GM10847 (cell line): Measurements from ENCODE around the gene RNU1-3.
"Not testable (repeated sequence)": the region's sequence is repeated elsewhere in the genome, so short reads cannot be mapped to it uniquely, and the experiment has no call there.

Source experiments
- POLR2A ChIP-seq: IDR thresholded peaks from 2 replicates; pipeline ENCODE4 v1.6.1; 2011; ENCODE audit not compliant: insufficient read length; ENCODE audit errors: extremely low read depth

Gene RNU1-3

DNA sequence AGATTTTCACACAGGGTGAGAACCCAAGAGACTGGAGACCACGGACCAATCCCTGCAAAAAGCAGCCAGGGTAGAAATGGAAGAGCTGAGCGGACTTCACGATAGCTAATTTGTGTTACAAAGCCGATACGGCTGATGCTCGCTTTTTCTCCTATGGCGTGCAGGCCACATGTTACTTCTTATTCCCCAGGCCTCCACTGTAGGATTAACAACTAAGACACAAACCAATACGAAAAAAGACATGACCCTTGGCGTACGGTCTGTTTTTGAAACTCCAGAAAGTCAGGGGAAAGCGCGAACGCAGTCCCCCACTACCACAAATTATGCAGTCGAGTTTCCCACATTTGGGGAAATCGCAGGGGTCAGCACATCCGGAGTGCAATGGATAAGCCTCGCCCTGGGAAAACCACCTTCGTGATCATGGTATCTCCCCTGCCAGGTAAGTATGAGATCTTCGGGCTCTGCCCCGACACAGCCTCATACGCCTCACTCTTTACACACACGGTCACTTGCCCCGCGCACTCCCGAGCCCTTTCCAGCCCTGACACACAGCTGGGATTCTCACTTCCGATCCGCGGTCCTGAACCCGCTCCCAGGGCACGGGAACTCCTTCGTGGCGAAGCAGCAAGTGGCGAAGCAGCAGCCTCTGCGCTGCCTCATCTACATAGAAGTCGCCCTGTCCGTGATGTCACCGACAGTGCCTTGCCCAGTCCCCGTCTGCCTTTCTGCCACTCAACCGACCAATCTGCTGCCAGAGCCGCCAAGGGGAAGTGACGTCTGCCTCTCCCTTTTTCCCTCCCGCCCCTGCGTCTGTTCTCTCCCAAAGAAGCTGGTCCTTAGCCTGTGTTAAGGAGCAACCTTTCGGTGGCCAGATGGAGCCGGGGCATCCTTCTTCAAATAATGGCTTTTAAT is at the start of gene RNU1-3:
RNU1-3 (minus strand) TSS at position 447 of the 912 bp plus-strand sequence.
- TF ChIP-seq POLR2A: not testable (repeated sequence)

DNA sequence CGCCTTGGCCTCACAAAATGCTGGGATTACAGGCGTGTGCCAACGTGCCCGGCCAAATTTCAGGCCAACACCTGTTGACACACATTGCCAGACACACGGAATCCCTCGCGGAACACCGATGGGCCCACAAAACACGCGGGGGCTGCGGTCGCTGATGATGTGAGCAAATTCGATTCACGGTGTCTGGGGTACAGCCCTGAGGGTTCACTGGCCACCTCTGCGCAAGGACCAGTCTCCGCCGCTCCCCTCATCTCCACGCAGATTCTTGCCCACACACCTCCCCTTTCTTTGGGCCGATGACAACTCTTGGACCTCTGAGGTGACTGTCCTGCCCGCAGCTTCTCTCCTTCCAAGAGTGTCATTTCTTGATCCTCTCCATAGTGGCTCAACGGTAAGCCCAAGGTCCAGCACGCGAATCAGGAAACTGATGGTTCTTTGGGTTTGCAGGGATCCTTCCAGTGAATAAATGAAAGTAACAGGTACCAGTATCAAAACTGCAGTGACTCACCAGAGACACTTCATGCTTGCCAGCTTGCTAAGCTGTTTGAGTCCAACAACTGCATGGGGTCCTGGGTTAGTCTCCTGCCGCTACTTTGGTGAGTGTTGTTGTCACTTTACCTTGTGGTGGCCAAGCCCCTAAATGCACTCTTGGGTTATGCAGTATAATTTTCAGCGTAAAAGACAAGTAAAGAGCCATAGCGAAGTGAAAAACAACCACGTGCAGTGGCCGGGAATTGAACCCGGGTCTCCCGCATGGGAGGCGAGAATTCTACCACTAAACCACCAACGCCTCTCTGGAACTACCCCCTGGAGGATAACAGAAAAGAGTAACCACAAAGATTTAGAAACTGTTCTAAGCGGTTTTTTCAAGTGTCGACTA is 11.0 kb upstream of the RNU1-3 start:
- no peak for TF ChIP-seq POLR2A

DNA sequence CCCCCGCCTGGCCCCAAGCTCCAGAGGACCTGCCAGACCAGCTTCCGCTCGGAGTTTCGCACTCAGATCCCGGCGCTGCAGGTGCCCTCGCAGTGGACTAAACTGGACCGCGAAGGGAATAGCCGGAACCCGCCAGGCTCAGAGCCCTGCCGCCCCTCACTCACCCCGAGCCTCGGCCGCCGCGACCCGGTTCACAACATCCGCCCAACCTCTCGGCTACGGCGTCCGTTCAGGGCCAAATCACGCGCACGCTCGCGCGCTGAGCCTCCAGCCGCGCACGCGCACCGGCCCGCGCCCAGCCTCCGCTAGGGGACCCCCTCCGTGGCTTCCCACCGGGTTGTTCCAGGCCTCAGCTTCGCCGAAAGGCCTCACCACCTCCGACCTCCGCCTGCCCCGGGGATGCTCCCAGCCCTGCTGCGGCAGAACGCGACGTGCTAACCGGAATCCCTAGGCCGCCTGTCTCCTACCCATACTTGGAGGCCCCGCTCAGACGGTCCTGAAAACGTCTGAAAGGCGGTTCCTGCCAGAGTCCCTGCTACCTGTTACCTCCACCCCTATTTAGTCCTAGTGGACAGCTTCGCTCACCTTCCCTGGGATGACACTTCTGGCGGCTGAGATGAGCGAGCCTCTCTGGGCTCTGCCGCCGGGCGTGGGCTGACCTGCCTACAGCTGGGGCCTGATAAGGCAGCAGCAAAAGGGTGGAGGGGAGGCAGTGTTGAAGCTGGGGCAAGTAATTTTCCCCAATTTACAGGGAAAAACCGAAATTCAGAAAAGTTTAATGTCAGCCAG is 22.1 kb downstream of the RNU1-3 start:
- TF ChIP-seq POLR2A: peak; percentile 92

DNA sequence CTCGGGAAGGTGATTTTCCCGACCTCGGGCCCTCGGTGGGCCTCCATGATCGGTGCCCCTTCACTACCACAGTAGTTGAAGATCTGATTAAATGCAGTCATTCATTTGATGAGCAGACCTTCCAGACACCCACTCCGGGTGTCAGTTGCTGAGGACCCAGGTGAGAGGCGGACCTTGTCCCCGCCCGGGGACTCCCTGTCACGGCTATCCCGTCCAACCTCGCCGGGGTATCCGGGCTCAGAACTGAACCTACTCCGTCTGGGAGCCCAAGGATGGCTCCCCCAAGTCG is 22.6 kb downstream of the RNU1-3 start:
- no peak for TF ChIP-seq POLR2A

DNA sequence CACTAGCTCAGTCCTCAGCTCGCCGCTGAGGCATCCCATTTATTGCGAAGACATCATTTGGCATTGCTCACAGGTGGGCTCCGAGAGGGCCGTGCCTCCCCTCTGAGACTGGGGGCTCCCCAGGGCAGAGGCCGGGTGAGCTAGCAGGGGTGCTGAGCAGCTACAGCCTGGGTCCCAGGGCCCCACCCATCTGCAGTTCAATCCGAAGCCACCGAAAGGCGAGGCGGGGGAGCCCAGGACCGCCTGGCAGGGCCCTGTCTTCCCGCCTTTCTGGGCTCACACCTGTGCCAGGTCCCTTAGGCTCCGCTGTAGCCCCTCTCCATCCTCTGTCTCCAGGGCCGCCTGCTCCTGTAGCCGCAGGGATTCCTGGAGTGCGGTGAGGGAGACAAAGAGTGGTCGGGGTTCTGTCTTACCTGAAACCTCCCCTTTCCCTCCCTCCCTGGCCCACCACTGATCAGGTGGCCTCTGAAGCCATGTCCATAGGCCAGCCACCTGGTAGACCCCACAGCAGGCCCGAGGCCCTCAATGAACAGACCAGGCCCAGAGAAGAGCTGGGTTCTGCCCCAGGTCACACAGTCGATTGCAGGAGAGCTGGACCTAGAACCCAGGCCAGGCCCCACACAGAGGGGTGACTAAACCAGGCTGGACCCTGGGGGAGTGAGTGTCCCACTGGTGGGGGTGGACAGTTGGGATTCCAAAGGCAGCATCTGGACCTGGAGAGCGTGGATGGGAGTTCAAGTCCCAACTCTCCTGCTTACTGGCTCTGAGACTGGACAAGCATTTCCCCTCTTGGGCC is 35.3 kb downstream of the RNU1-3 start:
- TF ChIP-seq POLR2A: no peak

DNA sequence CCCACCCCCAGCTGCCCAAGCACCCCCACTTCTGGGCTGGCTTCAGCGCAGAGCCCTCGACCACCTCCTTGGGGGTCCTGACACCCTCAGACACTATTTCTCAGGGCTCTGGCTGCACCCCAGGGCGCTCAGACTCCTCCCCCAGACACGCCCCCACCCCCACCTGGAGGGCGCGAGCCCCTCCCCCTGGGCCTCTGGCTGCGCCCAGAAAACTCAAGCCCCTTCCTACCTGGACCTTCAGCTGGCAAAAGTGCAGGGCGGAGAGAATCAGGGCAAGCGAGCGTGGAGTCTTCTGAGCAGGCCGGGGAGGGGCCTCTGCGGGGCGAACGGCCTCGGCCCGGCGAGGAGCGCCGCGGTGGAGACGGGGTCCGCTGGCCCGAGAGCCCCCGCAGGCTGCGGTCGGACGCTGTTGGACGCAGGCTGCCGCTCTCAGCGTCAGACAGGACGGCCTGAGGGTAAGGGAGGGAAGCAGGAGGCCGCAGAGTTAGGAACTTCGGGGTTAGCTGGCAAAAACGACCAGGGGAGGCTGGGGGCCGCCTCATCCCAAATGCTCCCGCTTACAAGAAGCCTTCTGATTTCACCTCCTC is 36.0 kb downstream of the RNU1-3 start:
- TF ChIP-seq POLR2A: no peak

DNA sequence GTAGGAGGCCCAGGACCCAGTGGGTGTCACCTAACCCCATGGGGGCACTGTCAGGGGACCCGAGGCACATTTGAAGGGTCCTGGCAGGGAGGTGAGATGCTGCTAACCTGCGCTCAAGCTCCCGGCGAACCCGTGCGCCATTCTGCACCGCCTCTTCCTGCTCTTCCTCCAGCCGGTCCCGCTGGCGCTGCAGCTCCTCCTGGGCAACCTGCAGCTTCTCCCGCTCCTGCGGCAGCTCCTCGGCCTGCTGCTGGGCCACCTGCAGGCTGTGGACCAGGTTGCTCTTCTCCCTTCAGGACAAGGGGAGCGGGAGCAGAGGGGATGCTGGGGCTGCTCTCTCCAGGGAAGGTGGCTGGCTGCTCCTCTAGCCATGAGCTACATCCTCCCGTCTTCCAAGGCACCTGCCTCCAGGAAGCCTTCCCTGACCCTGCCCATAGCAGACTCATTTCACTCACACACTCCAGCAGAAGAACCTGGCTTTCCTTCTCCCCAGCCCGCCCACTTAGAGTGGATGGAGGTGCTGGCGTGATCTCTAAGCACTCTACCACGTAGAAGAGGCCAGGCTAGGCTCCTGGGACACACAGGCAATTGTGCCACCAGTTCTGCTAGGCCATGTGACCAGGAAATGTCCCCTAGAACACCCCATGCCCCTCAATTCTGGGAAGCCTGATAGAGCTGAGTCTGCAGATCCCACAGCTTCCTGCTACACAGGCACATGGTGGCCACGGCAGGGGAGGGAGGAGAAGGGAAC is 38.2 kb downstream of the RNU1-3 start:
- TF ChIP-seq POLR2A: no peak

DNA sequence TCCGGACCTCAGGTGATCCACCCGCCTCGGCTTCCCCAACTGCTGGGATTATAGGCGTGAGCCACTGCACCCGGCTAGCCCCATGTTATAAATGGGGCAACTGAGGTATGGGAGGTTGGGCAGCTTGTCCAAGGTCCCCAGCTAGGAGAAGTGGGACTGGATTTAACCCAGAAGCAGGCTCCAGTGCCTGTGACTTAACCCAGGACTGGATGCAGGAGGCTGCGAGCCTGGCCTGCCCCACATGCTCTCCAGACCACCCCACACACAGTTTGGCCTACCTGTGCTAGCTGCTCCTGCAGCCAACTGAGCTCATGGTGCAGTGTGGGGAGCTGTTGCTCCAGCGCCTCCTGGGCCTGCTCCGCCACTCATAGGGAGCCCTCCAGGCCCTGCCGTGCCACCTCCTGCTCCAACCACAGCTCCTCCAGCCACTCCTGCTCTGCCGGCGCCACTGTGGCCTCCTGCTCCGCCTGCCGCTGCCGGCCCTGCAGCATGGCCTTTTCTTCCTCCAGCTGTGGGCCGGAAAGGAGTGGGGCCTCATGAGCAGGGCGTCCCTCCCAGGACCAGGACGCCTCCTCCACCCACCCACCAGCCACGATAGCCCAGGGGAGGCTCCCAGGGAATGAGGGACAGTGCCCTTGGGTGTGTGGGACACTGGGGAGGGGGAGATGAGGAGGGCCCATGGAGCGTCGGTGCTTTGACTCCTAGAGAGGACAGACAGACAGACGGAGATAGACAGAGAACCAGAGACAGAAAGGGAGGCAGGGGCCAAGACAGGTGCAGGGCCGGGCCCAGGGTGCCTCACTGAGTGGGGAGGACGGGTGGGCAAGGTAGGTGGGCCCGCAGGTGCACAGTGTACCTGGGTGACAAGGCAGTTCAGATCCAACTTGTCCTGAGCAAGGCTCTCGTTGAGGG is 41.0 kb downstream of the RNU1-3 start:
- no peak for TF ChIP-seq POLR2A

DNA sequence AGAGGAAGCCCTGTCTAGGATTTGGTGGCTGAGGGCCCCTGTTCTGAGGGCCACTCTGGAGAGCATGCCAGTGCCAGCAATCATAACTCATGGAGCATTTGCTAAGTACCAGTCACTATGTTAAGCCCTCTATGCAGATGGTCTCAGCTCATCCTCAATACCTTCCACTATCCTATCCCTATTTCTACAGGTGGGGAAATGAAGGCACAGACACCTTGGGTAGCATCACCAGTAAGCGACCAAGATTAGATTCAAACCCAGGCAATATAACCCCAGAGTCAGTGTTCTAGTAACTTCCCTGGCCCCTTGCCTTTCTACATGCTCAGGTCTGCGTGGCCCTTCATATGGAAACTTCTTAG is 45.5 kb downstream of the RNU1-3 start:
- TF ChIP-seq POLR2A: no peak

DNA sequence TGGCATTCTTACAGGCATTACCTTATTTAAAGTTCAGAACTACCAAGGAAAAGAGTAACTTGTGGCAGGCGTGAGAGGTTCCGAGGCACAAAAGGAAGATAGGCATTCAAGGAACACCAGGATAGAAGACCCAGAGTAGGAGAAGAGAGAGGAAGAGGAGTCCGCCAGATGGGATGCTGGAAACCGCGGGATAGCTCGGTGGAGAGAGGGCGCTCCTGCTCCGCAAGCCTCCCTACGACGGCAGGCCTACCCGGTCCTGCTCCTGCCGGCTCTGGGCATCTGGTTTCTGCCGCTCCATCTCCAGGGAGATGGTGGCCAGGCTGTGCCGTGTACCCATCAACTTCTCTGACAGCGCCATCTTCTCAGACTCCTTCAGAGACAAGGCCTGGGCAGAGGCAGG is 48.0 kb downstream of the RNU1-3 start:
- no peak for TF ChIP-seq POLR2A

DNA sequence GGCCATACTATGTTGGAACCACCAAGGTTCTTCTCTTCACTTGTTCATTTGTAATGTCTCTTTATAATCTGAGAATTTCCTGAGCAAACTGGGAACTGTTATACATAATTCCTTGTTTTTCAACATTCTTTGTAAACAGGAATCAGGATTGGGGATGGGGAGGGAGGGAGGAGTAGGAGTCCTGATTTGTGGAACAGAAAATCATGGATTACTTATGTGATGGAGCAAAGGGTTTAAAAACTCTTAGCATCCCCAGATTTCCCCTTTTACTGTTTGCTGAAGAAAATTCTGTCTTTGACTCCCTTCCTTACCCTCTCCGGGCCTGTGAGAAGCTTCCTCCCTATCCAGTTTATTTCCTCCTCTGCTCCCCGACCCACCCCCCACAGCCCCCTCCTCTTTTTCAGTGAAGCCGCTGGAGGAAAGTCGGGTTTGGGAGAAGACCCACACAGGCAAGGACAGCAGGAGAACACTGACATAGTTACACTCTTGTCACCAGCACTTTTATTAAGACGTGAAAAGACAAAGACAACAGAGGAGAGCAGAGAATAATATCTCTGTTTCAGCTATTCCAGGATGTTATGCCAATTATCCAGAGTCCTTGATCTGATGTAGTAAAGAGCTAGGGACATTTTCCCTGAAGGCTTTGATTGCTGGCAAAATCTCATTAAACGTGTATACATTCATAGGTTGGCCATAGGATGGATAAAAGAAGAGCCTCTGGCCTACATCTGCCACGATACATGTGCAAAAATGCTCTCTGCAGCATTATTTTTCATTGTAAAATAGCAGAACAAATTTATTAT is 48.8 kb downstream of the RNU1-3 start:
- TF ChIP-seq POLR2A: no peak

DNA sequence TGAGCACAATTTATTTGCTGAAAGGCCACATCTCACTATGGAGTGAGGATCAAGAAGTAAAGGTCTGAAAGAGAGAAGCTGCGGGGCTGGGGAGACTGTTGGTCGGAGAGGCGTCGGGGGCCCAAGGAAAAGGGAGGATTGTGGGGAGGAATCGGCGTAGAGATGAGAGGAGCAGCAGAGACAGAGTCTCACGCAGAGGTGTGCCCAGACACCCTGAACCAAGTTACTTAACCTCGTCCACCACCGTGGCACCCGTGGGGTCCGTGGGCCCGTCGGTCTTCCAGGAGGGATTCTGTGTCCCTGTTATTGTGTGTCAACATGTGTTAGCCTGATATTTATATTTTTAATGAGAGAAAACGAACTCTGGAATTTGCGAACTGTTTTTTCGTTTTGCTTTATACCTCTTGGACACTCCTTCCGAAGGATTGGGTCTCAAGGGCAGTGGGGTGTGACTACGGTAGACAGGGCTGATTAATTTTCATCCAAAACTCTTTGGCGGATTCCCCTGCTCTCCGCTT is 49.6 kb downstream of the RNU1-3 start:
- TF ChIP-seq POLR2A: no peak
